Ishikawa (cell line): ENCODE measurements around the gene PPP4R4.

Source experiments
- FOXM1 ChIP-seq: IDR thresholded peaks from 2 replicates; pipeline ENCODE4 v1.6.1; 2012; ENCODE audit warnings: low read depth, borderline replicate concordance
- TCF12 ChIP-seq: IDR thresholded peaks from 2 replicates; pipeline ENCODE4 v1.6.1; 2012; ENCODE audit warnings: low read depth
- YY1 ChIP-seq: IDR thresholded peaks from 2 replicates; pipeline ENCODE4 v1.6.1; 2012; ENCODE audit warnings: low read depth
- TF ChIP-seq, protein P1 (sequence below): IDR thresholded peaks from 2 replicates; pipeline ENCODE4 v1.6.1; 2012; ENCODE audit warnings: low read depth, mild to moderate bottlenecking

DNA sequence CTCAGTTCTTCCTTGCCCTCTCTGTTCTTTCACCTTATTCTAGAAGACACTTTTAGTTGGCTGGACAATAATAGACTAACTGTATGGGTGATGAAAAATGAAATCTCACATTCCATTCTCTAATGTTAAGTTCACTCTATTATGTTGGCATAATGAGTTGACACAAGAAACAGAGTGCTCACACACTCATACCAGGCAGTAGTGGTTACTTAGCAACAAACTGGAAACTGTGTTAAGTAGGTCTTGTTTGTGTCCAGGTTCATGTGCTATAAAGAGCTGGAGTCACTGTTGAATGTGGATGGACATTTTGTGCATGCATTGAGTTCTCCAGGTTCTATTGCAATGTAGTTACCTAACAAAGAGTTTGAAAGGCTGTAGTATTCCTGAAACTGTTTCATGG, 16.9 kb upstream of the PPP4R4 start:
- TF ChIP-seq TCF12 (no peak), YY1 (no peak), FOXM1 (no peak)
- TF ChIP-seq, protein P1, sequence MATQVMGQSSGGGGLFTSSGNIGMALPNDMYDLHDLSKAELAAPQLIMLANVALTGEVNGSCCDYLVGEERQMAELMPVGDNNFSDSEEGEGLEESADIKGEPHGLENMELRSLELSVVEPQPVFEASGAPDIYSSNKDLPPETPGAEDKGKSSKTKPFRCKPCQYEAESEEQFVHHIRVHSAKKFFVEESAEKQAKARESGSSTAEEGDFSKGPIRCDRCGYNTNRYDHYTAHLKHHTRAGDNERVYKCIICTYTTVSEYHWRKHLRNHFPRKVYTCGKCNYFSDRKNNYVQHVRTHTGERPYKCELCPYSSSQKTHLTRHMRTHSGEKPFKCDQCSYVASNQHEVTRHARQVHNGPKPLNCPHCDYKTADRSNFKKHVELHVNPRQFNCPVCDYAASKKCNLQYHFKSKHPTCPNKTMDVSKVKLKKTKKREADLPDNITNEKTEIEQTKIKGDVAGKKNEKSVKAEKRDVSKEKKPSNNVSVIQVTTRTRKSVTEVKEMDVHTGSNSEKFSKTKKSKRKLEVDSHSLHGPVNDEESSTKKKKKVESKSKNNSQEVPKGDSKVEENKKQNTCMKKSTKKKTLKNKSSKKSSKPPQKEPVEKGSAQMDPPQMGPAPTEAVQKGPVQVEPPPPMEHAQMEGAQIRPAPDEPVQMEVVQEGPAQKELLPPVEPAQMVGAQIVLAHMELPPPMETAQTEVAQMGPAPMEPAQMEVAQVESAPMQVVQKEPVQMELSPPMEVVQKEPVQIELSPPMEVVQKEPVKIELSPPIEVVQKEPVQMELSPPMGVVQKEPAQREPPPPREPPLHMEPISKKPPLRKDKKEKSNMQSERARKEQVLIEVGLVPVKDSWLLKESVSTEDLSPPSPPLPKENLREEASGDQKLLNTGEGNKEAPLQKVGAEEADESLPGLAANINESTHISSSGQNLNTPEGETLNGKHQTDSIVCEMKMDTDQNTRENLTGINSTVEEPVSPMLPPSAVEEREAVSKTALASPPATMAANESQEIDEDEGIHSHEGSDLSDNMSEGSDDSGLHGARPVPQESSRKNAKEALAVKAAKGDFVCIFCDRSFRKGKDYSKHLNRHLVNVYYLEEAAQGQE: no peak
